GM21447 (cell line): ENCODE results near the gene TRIM36.

Source experiments
- ATAC-seq: cut with Tn5 transposase; IDR thresholded peaks from one replicate; pipeline ENCODE4 v1.9.1; 2021; ENCODE audit not compliant: unreplicated experiment

TRIM36 gene

GRCh38 chr5:115169487-115170133 lies at the start of gene TRIM36:
TSS of gene TRIM36 (minus strand) at chr5:115169908. CDS start at chr5:115169634, 274 bp downstream.
- peak; percentile 97 for ATAC-seq

GRCh38 chr5:115214541-115214940 lies 44.8 kb upstream of the TRIM36 start:
- ATAC-seq = no peak

- ATAC-seq = peak; percentile 100
Measured at GRCh38 chr5:115209279-115209678, 39.6 kb upstream of the TRIM36 start.

GRCh38 chr5:115202952-115203351 lies 33.2 kb upstream of the TRIM36 start:
- no peak for ATAC-seq

- ATAC-seq = no peak
Measured at GRCh38 chr5:115196161-115196560, 26.5 kb upstream of the TRIM36 start.

GRCh38 chr5:115194676-115195075 lies 25.0 kb upstream of the TRIM36 start:
- no peak for ATAC-seq

GRCh38 chr5:115193295-115193694 lies 23.6 kb upstream of the TRIM36 start:
- ATAC-seq = no peak

GRCh38 chr5:115192098-115192497 lies 22.4 kb upstream of the TRIM36 start:
- ATAC-seq = no peak

- no peak for ATAC-seq
Measured at GRCh38 chr5:115191474-115192031, 21.8 kb upstream of the TRIM36 start.

GRCh38 chr5:115190388-115190787 lies 20.7 kb upstream of the TRIM36 start:
- no peak for ATAC-seq

- ATAC-seq = no peak
Measured at GRCh38 chr5:115189866-115190265, 20.2 kb upstream of the TRIM36 start.

- ATAC-seq = no peak
Measured at GRCh38 chr5:115186794-115187193, 17.1 kb upstream of the TRIM36 start.

GRCh38 chr5:115184770-115185169 lies 15.1 kb upstream of the TRIM36 start:
- no peak for ATAC-seq

- no peak for ATAC-seq
Measured at GRCh38 chr5:115181757-115182156, 12.0 kb upstream of the TRIM36 start.

- peak; percentile 59 for ATAC-seq
Measured at GRCh38 chr5:115180165-115180709, 10.5 kb upstream of the TRIM36 start.

- peak; percentile 26 for ATAC-seq
Measured at GRCh38 chr5:115179394-115180164, 9.9 kb upstream of the TRIM36 start.

GRCh38 chr5:115179030-115179393 lies 9.3 kb upstream of the TRIM36 start:
- ATAC-seq = no peak

GRCh38 chr5:115170929-115171510 lies 1.3 kb upstream of the TRIM36 start:
- no peak for ATAC-seq

- ATAC-seq = peak; percentile 41
Measured at GRCh38 chr5:115170134-115170928, 623 bp upstream of the TRIM36 start.

- peak; percentile 14 for ATAC-seq
Measured at GRCh38 chr5:115168829-115169486, 750 bp downstream of the TRIM36 start.
